Amniotic epithelial cell (primary cell): ENCODE measurements around the gene CFAP65.

Experiments
- DNase-seq: peaks from one replicate; pipeline ENCODE4 v3.0.0-alpha.2; 2010; ENCODE audit warnings: low read depth

CFAP65 gene

GRCh38 chr2:218963601-218964000 is 77.7 kb downstream of the CFAP65 start:
- DNase-seq, result no peak

- peak; percentile 52 for DNase-seq
Measured at GRCh38 chr2:218962859-218963492, 78.3 kb downstream of the CFAP65 start.

DNA sequence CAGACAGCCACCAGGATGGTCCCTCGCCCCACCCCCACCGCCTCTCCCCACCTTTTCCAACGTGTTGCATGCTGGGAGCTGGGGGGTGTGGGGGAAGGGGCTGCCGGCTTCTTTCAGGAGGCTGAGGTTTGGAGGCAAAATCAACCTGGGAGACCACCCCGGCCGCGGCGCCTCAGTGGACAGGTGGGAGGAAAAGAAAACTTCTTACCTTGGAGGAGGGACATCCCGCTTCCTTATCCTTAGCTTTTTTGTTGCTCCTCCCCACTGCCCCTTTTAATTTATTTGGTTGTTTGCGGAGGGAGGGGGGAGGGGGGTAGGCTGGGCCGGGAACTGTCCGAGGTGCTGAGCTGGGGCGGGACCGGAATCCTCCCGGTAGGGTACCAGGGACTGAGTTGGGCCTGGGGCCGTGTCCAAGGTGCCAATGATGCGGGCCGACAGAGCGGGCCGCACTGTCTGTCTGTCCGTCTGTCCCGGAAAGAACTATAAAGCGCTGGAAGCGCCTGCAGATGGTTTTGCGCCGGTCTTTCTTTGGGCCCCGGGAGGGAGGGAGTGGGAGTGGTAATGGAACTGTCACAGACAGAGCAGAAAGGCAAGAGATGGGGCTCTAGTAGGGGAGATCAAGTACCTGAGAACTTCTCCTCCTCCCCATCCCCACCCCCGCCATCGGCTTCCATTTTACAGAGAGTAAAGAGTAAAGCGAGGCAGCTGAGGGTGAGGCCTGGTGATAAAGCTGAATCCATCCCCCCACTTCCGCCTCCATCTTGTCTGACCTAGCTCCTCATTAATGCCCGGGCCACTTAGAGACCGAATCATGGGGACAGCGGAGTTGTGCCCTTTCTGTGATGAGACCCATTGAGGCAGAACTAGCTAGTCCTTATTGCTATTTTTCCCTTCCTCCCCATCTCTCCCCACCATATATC is 79.4 kb downstream of the CFAP65 start:
- no peak for DNase-seq

- DNase-seq, result no peak
Measured at GRCh38 chr2:218961229-218961628, 80.1 kb downstream of the CFAP65 start.

GRCh38 chr2:218960309-218961165 is 80.8 kb downstream of the CFAP65 start:
- DNase-seq, result no peak

DNA sequence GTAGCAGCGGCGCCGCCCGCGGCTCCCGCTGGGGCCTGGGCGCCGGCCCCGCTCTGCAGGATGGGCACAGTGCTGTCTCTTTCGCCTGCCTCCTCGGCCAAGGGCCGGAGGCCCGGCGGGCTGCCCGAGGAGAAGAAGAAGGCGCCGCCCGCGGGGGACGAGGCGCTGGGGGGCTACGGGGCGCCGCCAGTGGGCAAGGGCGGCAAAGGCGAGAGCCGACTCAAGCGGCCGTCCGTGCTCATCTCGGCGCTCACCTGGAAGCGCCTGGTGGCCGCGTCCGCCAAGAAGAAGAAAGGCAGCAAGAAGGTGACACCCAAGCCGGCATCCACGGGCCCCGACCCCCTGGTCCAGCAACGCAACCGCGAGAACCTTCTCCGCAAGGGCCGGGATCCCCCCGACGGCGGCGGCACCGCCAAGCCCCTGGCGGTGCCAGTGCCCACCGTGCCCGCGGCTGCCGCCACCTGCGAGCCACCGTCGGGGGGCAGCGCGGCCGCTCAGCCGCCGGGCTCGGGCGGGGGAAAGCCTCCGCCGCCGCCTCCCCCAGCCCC is 81.5 kb downstream of the CFAP65 start:
- DNase-seq, result no peak

- DNase-seq, result peak; percentile 67
Measured at GRCh38 chr2:218959141-218959731, 82.1 kb downstream of the CFAP65 start, which contains the start of gene CDK5R2. TSS of gene CDK5R2 (plus strand) at chr2:218959666. CDS start at chr2:218959821, 155 bp downstream.

GRCh38 chr2:218958276-218958675 is 83.0 kb downstream of the CFAP65 start:
- no peak for DNase-seq

DNA sequence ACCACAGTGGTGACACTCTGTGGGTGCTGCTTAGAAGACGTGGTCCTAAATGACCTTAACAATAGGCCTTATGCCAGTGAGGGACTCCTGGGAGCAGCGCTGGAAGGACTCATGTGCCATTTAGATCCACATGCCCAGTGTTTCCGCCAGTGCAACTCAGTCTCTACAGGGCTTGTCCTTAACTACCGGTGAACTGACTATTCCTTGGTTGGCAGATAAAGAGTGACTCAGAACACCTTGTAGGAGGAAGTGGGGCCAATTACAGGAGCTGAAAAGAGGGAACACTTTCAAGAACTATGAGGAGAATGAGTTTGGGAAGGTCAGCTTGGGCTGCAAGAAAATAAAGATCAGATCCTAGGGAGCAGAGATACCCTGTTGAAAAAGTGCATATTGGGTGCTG is 83.6 kb downstream of the CFAP65 start:
- DNase-seq, result no peak

- DNase-seq, result no peak
Measured at GRCh38 chr2:218956039-218956438, 85.3 kb downstream of the CFAP65 start.

DNA sequence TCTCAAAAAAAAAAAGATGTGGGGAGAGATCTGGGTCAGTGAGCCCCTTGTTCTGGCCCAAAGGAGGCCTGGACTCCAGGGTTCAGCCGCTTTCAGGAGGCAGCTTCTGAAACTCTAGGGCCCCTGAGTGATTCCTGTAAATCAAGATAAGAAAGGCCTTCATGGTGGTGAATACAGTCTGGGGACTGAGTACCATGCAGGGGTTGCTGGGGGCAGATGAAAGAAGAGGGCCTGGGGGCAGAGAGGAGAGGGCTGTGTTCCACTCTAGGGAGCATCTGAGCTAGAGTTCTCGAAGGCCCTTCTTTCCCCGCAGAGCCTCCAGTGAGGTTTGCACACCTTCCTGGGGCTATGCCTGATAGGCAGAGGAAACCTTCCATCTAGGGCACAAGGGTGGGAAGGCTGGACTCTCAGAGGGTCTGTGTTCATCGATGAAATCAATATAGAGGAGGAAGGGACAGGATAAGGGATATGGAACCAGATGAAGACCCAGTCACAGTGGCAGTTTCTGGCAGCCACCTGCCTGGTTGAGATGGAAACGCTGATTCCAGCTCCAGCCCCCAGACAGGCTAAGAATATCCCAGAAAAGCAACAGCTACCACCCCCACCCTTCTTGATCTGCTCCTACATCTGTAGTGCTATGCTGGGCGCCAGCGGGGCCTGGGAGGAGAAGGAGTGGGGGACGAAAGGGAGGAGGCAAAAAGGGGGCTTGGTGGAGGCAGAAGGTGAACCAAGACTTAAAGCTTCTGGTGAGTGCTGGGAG is 86.6 kb downstream of the CFAP65 start:
- no peak for DNase-seq

GRCh38 chr2:218953366-218953954 is 87.9 kb downstream of the CFAP65 start:
- no peak for DNase-seq
